ENCODE results near the gene PHKG2. TPM values are rescaled to one million over a fixed set of nuclear protein-coding genes. Genes with fewer than 3 reads are reported as not detected.

The PHKG2 gene
- total RNA-seq, 2 donors from 2014 or later, result 25.6 to 26.4 TPM

- ATAC-seq (ENCODE audit: insufficient number of reproducible peaks, low FRiP score, low read depth), result no peak
- Histone ChIP-seq H3K9me3 (no peaks in the 10 kb centered on the region), H3K27me3 (replicated peaks; ENCODE audit: insufficient read depth) (no peaks in the 10 kb centered on the region), H3K36me3 (peaks cover 19% of the 10 kb centered on the region), H3K4me3 (peak overlapping the region; percentile 85), H3K4me1 (ENCODE audit: control insufficient read depth in 1 of 2, low read depth in 2 of 2) (peaks cover 3 to 15% of the 10 kb centered on the region in 2 donors), H3K27ac (peak overlapping the region; percentile 53 to 77)
- no peak for TF ChIP-seq CTCF (IDR thresholded peaks at IDR 0.05)
- no peak for DNase-seq (ENCODE audit: low spot score)
Observed at GRCh38 chr16:30748634-30749445, 615 bp downstream of the PHKG2 start.

GRCh38 chr16:30750201-30750600, 2.0 kb downstream of the PHKG2 start:
- peaks cover 3 to 15% of the 10 kb centered on the region in 2 donors for H3K4me1 ChIP-seq (ENCODE audit: control insufficient read depth in 1 of 2, low read depth in 2 of 2)
- H3K27ac ChIP-seq, result no peak overlapping the region
- peaks cover 19% of the 10 kb centered on the region for H3K36me3 ChIP-seq
- TF ChIP-seq CTCF (IDR thresholded peaks at IDR 0.05), result no peak
- DNase-seq (ENCODE audit: low spot score) (no peak), ATAC-seq (ENCODE audit: insufficient number of reproducible peaks, low FRiP score, low read depth) (no peak)
- no peak overlapping the region for H3K4me3 ChIP-seq
- no peaks in the 10 kb centered on the region for H3K9me3 ChIP-seq
- no peaks in the 10 kb centered on the region for H3K27me3 ChIP-seq (replicated peaks; ENCODE audit: insufficient read depth)

- Histone ChIP-seq H3K36me3 (peaks cover 19% of the 10 kb centered on the region), H3K4me1 (ENCODE audit: control insufficient read depth in 1 of 2, low read depth in 2 of 2) (peaks cover 3 to 15% of the 10 kb centered on the region in 2 donors), H3K27ac (no peak overlapping the region), H3K4me3 (no peak overlapping the region), H3K27me3 (replicated peaks; ENCODE audit: insufficient read depth) (no peaks in the 10 kb centered on the region), H3K9me3 (no peaks in the 10 kb centered on the region)
- no peak for DNase-seq (ENCODE audit: low spot score)
- no peak for TF ChIP-seq CTCF (IDR thresholded peaks at IDR 0.05)
- ATAC-seq (ENCODE audit: insufficient number of reproducible peaks, low FRiP score, low read depth), result no peak
Observed at GRCh38 chr16:30750876-30751465, 2.7 kb downstream of the PHKG2 start.

GRCh38 chr16:30753596-30753995, 5.4 kb downstream of the PHKG2 start:
- Histone ChIP-seq H3K4me3 (no peak overlapping the region), H3K36me3 (peaks cover 23% of the 10 kb centered on the region), H3K9me3 (no peaks in the 10 kb centered on the region), H3K27me3 (replicated peaks; ENCODE audit: insufficient read depth) (no peaks in the 10 kb centered on the region), H3K27ac (no peak overlapping the region), H3K4me1 (ENCODE audit: control insufficient read depth in 1 of 2, low read depth in 2 of 2) (peaks cover 0 to 4% of the 10 kb centered on the region in 2 donors)
- TF ChIP-seq CTCF (IDR thresholded peaks at IDR 0.05), result no peak
- ATAC-seq (ENCODE audit: insufficient number of reproducible peaks, low FRiP score, low read depth), result no peak
- no peak for DNase-seq (ENCODE audit: low spot score)

GRCh38 chr16:30755955-30756780, 7.9 kb downstream of the PHKG2 start:
- ATAC-seq (ENCODE audit: insufficient number of reproducible peaks, low FRiP score, low read depth), result no peak
- no peaks in the 10 kb centered on the region for H3K27me3 ChIP-seq (replicated peaks; ENCODE audit: insufficient read depth)
- H3K27ac ChIP-seq, result no peak overlapping the region
- peaks cover 22% of the 10 kb centered on the region for H3K36me3 ChIP-seq
- H3K9me3 ChIP-seq, result no peaks in the 10 kb centered on the region
- H3K4me1 ChIP-seq (ENCODE audit: control insufficient read depth in 1 of 2, low read depth in 2 of 2), result peaks cover 0 to 6% of the 10 kb centered on the region in 2 donors
- TF ChIP-seq CTCF (IDR thresholded peaks at IDR 0.05), result no peak
- no peak for DNase-seq (ENCODE audit: low spot score)
- no peak overlapping the region for H3K4me3 ChIP-seq

Data from thoracic aorta (tissue), 2 donors.